HL-60 (cell line): Measurements from ENCODE around the gene CASP12.

Source experiments
- DNase-seq, 2 experiments: peaks; one replicate each; pipeline ENCODE4 v3.0.0-alpha.2; 2010 to 2020; ENCODE audit warnings: low read depth in 1 of 2, low spot score in 1 of 2
- H3K27ac ChIP-seq: fragments of 250-450 bp; sonication (Bioruptor Pico); replicated peaks from 2 replicates; pipeline ENCODE4 v1.5.1; 2020; ENCODE audit warnings: mild to moderate bottlenecking, moderate library complexity
- H3K27me3 ChIP-seq: fragments of 250-450 bp; sonication (Bioruptor Pico); 2 replicates; pipeline ENCODE4 v1.5.1; 2021; ENCODE audit warnings: mild to moderate bottlenecking, moderate library complexity; ENCODE audit not compliant: insufficient read depth, poor library complexity, severe bottlenecking
- H3K4me3 ChIP-seq: replicated peaks from 2 replicates; pipeline ENCODE4 v1.5.1; 2011; ENCODE audit warnings: mild to moderate bottlenecking, control low read depth, low read length; ENCODE audit not compliant: insufficient read depth
- GABPA ChIP-seq: IDR thresholded peaks from 2 replicates; pipeline ENCODE4 v1.6.1; 2012; ENCODE audit warnings: low read depth
- POLR2AphosphoS5 ChIP-seq: IDR thresholded peaks from 2 replicates; pipeline ENCODE4 v1.6.1; 2012; ENCODE audit warnings: low read depth
- REST ChIP-seq: IDR thresholded peaks from 2 replicates; pipeline ENCODE4 v1.6.1; 2012; ENCODE audit warnings: low read depth; ENCODE audit not compliant: insufficient replicate concordance
- SPI1 ChIP-seq: IDR thresholded peaks from 2 replicates; pipeline ENCODE4 v1.6.1; 2012; ENCODE audit warnings: low read depth, mild to moderate bottlenecking, borderline replicate concordance
- TF ChIP-seq, protein P1 (sequence below): IDR thresholded peaks from one replicate; pipeline ENCODE4 v1.5.1; 2011; ENCODE audit warnings: low read length, control low read depth, inconsistent platforms; ENCODE audit not compliant: insufficient read depth

The CASP12 gene

GRCh38 chr11:104917271-104918112 lies 19.2 kb upstream of the CASP12 start:
- no peak overlapping the region for H3K4me3 ChIP-seq
- no peaks in the 10 kb centered on the region for H3K27me3 ChIP-seq
- no peak overlapping the region for H3K27ac ChIP-seq
- DNase-seq, result no peak
- TF ChIP-seq REST (no peak), POLR2AphosphoS5 (no peak), GABPA (no peak), SPI1 (no peak)
- TF ChIP-seq, protein P1, sequence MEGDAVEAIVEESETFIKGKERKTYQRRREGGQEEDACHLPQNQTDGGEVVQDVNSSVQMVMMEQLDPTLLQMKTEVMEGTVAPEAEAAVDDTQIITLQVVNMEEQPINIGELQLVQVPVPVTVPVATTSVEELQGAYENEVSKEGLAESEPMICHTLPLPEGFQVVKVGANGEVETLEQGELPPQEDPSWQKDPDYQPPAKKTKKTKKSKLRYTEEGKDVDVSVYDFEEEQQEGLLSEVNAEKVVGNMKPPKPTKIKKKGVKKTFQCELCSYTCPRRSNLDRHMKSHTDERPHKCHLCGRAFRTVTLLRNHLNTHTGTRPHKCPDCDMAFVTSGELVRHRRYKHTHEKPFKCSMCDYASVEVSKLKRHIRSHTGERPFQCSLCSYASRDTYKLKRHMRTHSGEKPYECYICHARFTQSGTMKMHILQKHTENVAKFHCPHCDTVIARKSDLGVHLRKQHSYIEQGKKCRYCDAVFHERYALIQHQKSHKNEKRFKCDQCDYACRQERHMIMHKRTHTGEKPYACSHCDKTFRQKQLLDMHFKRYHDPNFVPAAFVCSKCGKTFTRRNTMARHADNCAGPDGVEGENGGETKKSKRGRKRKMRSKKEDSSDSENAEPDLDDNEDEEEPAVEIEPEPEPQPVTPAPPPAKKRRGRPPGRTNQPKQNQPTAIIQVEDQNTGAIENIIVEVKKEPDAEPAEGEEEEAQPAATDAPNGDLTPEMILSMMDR, result no peak

GRCh38 chr11:104916442-104916841 lies 18.2 kb upstream of the CASP12 start:
- Histone ChIP-seq H3K4me3 (no peak overlapping the region), H3K27me3 (no peaks in the 10 kb centered on the region), H3K27ac (no peak overlapping the region)
- DNase-seq, result no peak
- TF ChIP-seq REST, result no peak
- no peak for TF ChIP-seq POLR2AphosphoS5
- no peak for TF ChIP-seq GABPA
- TF ChIP-seq SPI1, result no peak
- TF ChIP-seq, protein P1, result no peak

- TF ChIP-seq GABPA, result no peak
- TF ChIP-seq REST, result no peak
- TF ChIP-seq POLR2AphosphoS5, result no peak
- TF ChIP-seq, protein P1, result no peak
- no peak for TF ChIP-seq SPI1
- Histone ChIP-seq H3K27ac (no peak overlapping the region), H3K4me3 (no peak overlapping the region), H3K27me3 (no peaks in the 10 kb centered on the region)
- DNase-seq, result no peak
Measured at GRCh38 chr11:104912102-104912501, 13.8 kb upstream of the CASP12 start.
